ENCODE results near the gene ZMYND11.

ZMYND11 gene

DNA sequence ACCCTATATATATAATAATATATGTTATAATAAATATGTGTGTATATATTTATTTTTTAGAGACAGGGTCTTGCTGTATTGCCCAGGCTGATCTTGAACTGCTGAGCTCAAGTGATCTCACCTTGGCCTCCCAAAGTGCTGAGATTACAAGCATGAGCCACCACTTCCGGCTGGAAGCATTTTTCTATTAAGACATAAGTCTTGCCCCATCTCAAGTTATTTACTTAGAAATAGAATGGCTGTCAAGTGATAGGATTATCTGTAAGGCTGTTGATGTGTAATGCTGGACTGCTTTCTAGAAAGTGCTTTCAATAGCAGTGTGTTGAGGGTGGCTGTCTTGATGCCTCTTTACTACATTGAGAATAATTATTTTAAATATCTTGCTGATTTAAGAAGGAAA lies 65.2 kb downstream of the ZMYND11 start:
- no peak for TF ChIP-seq CTCF (IDR thresholded peaks at IDR 0.05; ENCODE audit: control insufficient read depth, insufficient read depth, low read depth, low read length, missing control alignments)
- DNase-seq (ENCODE audit: low read depth): no peak
- H3K4me3 ChIP-seq (ENCODE audit: control insufficient read depth, low read depth, low read length): no peak overlapping the region

GRCh38 chr10:201328-201771 lies 66.1 kb downstream of the ZMYND11 start:
- no peak for TF ChIP-seq CTCF (IDR thresholded peaks at IDR 0.05; ENCODE audit: control insufficient read depth, insufficient read depth, low read depth, low read length, missing control alignments)
- no peak for DNase-seq (ENCODE audit: low read depth)
- no peak overlapping the region for H3K4me3 ChIP-seq (ENCODE audit: control insufficient read depth, low read depth, low read length)

DNA sequence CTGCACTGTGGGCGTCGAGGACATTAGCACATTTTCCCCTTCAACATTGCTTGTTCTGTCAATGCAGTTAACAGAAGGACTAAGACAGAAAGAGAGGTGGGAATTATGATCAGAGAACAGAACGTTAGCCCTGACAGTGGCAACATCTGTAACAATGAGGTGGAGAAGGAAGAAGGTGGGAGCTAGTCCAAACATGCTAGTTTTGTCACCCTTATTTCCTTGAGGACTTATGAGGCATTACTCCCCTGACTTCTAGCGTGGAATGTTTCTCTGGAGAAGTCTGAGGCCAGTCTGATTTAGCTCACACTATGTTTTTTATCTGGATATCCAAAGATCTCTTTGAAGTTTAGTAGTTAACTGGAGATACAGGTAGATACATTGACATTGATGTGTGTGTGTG lies 73.4 kb downstream of the ZMYND11 start:
- H3K4me3 ChIP-seq (ENCODE audit: control insufficient read depth, low read depth, low read length): no peak overlapping the region
- DNase-seq (ENCODE audit: low read depth): no peak
- TF ChIP-seq CTCF (IDR thresholded peaks at IDR 0.05; ENCODE audit: control insufficient read depth, insufficient read depth, low read depth, low read length, missing control alignments): no peak

DNA sequence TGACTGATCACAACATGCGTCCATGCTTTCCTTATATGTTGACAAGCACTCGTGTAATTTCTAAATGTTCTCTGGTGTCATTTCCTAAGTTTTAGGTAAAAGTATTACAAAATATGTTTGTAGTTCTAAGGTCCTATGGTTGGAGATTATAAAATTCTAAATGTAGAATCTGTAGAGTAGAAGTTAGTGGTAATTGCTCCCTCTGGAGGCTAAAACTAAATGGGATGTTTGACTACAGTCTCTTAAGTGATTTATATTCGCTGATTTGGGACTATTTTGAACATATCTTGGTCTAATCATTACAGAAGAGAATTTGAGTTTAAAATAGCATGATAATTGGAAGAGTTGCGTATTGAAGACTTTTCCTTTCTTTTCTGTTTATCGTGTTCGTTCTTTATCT lies 74.1 kb downstream of the ZMYND11 start:
- no peak for DNase-seq (ENCODE audit: low read depth)
- no peak overlapping the region for H3K4me3 ChIP-seq (ENCODE audit: control insufficient read depth, low read depth, low read length)
- peak; percentile 26 for TF ChIP-seq CTCF (IDR thresholded peaks at IDR 0.05; ENCODE audit: control insufficient read depth, insufficient read depth, low read depth, low read length, missing control alignments)

GRCh38 chr10:210297-210696 lies 75.0 kb downstream of the ZMYND11 start:
- H3K4me3 ChIP-seq (ENCODE audit: control insufficient read depth, low read depth, low read length): no peak overlapping the region
- no peak for DNase-seq (ENCODE audit: low read depth)
- no peak for TF ChIP-seq CTCF (IDR thresholded peaks at IDR 0.05; ENCODE audit: control insufficient read depth, insufficient read depth, low read depth, low read length, missing control alignments)

GRCh38 chr10:215444-215843 lies 80.2 kb downstream of the ZMYND11 start:
- no peak overlapping the region for H3K4me3 ChIP-seq (ENCODE audit: control insufficient read depth, low read depth, low read length)
- no peak for DNase-seq (ENCODE audit: low read depth)
- no peak for TF ChIP-seq CTCF (IDR thresholded peaks at IDR 0.05; ENCODE audit: control insufficient read depth, insufficient read depth, low read depth, low read length, missing control alignments)

GRCh38 chr10:218798-219197 lies 83.5 kb downstream of the ZMYND11 start:
- DNase-seq (ENCODE audit: low read depth): no peak
- H3K4me3 ChIP-seq (ENCODE audit: control insufficient read depth, low read depth, low read length): no peak overlapping the region
- TF ChIP-seq CTCF (IDR thresholded peaks at IDR 0.05; ENCODE audit: control insufficient read depth, insufficient read depth, low read depth, low read length, missing control alignments): no peak
